Tibial artery (tissue), 4 donors: ENCODE data around the gene ARID5A.

ENCODE experiments used
- DNase-seq, 2 donors: peaks; one replicate each; pipeline ENCODE4 v3.0.0-alpha.2; 2019
- H3K27ac ChIP-seq, 2 donors: fragments of 200-600 bp; sonication (generic) in 1 of 2; 1 replicate in 1 of 2; 2 replicates in 1 of 2; pipeline ENCODE4 v1.5.1; 2018 to 2019; ENCODE audit warnings: mild to moderate bottlenecking in 1 of 2
- H3K27me3 ChIP-seq, 2 donors: fragments of 200-600 bp; sonication (generic) in 1 of 2; one replicate each; pipeline versions ENCODE4 v1.5.1 to v1.6.0; 2016 to 2019
- H3K36me3 ChIP-seq, 3 donors: fragments of 200-600 bp; sonication (generic) in 2 of 3; one replicate each; pipeline ENCODE4 v1.5.1; 2016 to 2019; ENCODE audit warnings: mild to moderate bottlenecking in 2 of 3
- H3K4me1 ChIP-seq, 4 donors: fragments of 200-600 bp; sonication (generic) in 2 of 4; 1 replicate in 3 of 4; 2 replicates in 1 of 4; pipeline ENCODE4 v1.5.1; 2016 to 2019
- H3K4me3 ChIP-seq, 2 donors: fragments of 200-600 bp; sonication (generic) in 1 of 2; 1 replicate in 1 of 2; 2 replicates in 1 of 2; pipeline ENCODE4 v1.5.1; 2018 to 2019; ENCODE audit warnings: mild to moderate bottlenecking in 2 of 2
- H3K9me3 ChIP-seq, 3 donors: fragments of 200-600 bp; sonication (generic) in 1 of 3; one replicate each; pipeline ENCODE4 v1.5.1; 2016 to 2019
- intact Hi-C: fragments of 100-400 bp; cut with DNase I; formaldehyde crosslinking; loops from one replicate; pipeline ENCODE4 v1.15.0; 2023; ENCODE audit warnings: low total_unique reads
- TF ChIP-seq, protein P1 (sequence below), 2 experiments: fragments of 200-600 bp in 1 of 2; fragments of 450-650 bp in 1 of 2; IDR thresholded peaks; one replicate each; pipeline ENCODE4 v1.5.1; 2017 to 2019; ENCODE audit warnings: antibody characterized with exemption in 2 of 2, mild to moderate bottlenecking in 1 of 2, moderate library complexity in 1 of 2

Gene ARID5A

DNA sequence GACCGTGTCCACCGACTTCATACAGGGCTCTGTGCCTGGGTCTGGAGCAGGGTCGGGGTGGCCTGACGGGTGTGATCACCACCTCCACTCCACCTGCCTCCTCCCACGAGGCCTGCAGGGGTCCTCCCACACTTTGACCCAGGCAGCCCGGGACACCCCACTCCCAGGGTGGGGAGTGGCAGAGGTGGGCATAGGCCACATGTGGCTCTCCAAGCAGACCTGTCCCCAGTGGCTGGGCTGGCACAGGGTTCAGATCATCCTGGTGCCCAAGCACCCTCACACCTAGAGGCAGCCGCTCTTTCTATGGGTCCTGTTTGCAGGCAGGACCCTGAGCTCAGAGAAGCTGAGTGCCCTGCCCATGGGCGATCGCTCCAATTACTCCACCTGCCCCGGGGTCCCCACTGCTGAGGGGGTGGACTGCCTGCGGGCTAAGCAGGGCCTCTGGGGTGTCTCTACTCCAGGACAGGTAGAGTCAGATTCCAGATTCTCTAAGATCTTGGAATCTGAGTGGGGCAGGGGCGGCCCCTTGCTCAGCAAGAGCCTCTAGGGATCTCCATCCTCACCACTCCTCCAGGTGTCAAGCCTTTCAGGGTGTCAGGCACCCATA is 32.8 kb upstream of the ARID5A start:
- TF ChIP-seq, protein P1, sequence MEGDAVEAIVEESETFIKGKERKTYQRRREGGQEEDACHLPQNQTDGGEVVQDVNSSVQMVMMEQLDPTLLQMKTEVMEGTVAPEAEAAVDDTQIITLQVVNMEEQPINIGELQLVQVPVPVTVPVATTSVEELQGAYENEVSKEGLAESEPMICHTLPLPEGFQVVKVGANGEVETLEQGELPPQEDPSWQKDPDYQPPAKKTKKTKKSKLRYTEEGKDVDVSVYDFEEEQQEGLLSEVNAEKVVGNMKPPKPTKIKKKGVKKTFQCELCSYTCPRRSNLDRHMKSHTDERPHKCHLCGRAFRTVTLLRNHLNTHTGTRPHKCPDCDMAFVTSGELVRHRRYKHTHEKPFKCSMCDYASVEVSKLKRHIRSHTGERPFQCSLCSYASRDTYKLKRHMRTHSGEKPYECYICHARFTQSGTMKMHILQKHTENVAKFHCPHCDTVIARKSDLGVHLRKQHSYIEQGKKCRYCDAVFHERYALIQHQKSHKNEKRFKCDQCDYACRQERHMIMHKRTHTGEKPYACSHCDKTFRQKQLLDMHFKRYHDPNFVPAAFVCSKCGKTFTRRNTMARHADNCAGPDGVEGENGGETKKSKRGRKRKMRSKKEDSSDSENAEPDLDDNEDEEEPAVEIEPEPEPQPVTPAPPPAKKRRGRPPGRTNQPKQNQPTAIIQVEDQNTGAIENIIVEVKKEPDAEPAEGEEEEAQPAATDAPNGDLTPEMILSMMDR (IDR thresholded peaks at IDR 0.05) = no peak
- Histone ChIP-seq H3K4me3 (no peak overlapping the region), H3K9me3 (no peaks in the 10 kb centered on the region), H3K4me1 (peaks cover 0 to 28% (median 11%) of the 10 kb centered on the region in 4 donors), H3K36me3 (no peaks in the 10 kb centered on the region), H3K27me3 (peaks cover 0 to 37% of the 10 kb centered on the region in 2 donors), H3K27ac (no peak overlapping the region)
- DNase-seq = peak in 1 of 2 donors; percentile 59
- intact Hi-C loops = loop anchor here (10.0 kb wide), 3 partner anchors 199 to 359 kb away; partner anchors contain the start of genes CIAO1, DUSP2, SNRNP200 and TMEM127

DNA sequence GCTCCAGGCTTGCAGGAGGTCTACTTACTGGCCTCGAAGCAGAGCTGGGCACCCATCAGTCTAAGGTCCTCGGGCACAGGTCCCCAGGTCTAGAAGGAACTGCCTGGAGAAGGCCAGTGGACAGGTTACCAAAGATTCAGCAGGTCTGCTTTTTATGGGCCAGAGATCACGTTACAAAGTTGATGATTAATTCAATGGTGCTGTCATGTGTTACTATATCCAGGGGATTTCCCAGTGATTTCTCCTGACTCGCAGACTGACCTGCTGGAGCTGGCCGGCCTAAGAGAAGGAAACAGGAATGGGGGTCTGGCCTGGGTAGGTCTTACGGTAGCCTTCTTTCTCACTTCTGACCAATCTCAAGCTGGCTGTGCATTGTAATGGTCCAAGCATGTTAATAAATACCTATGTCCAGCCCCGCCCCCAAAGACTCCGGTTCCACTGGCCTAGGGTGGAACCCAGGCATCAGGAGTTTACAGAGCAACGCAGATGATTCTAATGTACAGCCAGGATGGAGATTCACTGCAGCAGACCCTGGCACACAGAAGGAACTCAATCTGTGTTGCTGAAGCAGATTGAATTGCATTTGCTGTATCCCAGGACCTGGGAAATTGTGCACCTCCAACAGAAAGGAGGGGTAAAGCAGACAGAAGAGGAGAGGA is 31.2 kb upstream of the ARID5A start, which contains the start of gene NEURL3:
Gene NEURL3 (minus strand): TSS at position 127 of the 659 bp plus-strand sequence. CDS start 71 bp downstream, at position 56.
- H3K36me3 ChIP-seq = no peaks in the 10 kb centered on the region
- no peak within 1 kb of the TSS for H3K4me3 ChIP-seq
- TF ChIP-seq, protein P1 (IDR thresholded peaks at IDR 0.05) = no peak
- peaks cover 0 to 34% (median 16%) of the 10 kb centered on the region in 4 donors for H3K4me1 ChIP-seq
- H3K27me3 ChIP-seq = peaks cover 0 to 29% of the 10 kb centered on the region in 2 donors
- no peak within 1 kb of the TSS for H3K27ac ChIP-seq
- intact Hi-C loops = loop anchor here (10.0 kb wide), 3 partner anchors 201 to 361 kb away; partner anchors contain the start of genes CIAO1, DUSP2, SNRNP200 and TMEM127
- H3K9me3 ChIP-seq = no peaks in the 10 kb centered on the region
- peak in 1 of 2 donors; percentile 46 for DNase-seq

DNA sequence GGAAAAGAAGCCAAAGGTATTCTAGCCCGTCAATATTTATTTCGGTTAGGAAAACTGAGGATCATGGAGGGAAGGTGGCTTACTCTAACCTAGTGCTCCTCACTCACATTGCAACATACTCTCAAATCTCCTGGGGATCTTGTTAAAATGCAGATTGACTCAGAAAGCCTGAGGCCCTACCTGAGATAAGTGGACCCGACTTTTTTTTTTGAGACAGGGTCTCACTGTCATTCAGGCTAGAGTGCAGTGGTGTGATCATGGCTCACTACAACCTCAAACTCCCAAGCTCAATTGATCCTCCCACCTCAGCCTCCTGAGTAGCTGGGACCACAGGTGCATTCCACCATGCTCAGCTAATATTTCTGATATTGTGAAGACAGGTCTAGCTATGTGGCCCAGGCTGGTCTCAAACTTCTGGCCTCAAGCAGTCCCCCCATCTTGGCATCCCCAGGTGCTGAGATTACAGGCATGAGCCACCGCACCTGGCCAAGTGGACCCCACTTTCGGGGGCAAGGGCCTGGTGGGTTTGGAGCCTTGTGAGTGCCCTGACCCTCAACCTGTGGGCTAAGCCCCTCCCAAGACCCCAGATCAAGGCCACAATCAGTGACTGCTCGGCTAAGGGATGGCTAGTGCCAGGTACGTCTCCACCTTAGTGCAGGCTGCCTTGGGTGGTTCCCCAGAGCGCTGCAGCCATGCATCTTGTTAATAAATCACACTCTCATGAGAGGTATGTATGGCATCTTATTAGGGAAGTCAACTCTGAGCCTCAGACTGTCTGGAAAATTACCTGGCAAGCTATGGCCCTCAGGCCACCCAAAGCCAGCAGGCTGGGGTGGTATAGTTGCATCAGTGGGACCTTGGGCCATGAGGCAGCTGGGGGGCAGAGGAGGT is 30.3 kb upstream of the ARID5A start:
- peak in 1 of 2 donors; percentile 46 for DNase-seq
- Histone ChIP-seq H3K4me1 (peaks cover 0 to 30% (median 16%) of the 10 kb centered on the region in 4 donors), H3K9me3 (no peaks in the 10 kb centered on the region), H3K27ac (no peak overlapping the region), H3K36me3 (no peaks in the 10 kb centered on the region), H3K4me3 (no peak overlapping the region), H3K27me3 (peaks cover 0 to 20% of the 10 kb centered on the region in 2 donors)
- intact Hi-C loops = loop anchor here (10.0 kb wide), 3 partner anchors 201 to 361 kb away; partner anchors contain the start of genes CIAO1, DUSP2, SNRNP200 and TMEM127
- TF ChIP-seq, protein P1 (IDR thresholded peaks at IDR 0.05) = no peak

DNA sequence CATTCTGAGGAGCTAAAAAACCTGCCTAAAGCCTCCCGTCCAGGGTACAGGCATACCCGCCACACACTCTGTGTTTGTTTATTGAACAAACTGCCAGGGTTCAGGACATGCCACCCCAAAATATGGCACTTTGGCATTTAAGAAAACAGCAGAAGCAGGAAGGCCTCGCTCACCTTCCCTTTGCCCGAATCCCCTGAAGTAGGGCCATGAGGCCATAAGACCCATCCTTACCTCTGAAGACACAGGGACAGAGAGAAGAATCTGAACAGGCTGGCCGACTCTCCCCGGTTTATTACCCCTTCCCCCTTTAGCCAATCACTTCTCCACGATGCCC is 29.7 kb upstream of the ARID5A start:
- H3K9me3 ChIP-seq = no peaks in the 10 kb centered on the region
- intact Hi-C loops = loop anchor here (10.0 kb wide), 3 partner anchors 202 to 362 kb away; partner anchors contain the start of genes CIAO1, DUSP2, SNRNP200 and TMEM127
- no peaks in the 10 kb centered on the region for H3K36me3 ChIP-seq
- H3K27me3 ChIP-seq = peaks cover 0 to 14% of the 10 kb centered on the region in 2 donors
- no peak overlapping the region for H3K27ac ChIP-seq
- peaks cover 0 to 30% (median 16%) of the 10 kb centered on the region in 4 donors for H3K4me1 ChIP-seq
- TF ChIP-seq, protein P1 (IDR thresholded peaks at IDR 0.05) = no peak
- no peak overlapping the region for H3K4me3 ChIP-seq
- DNase-seq = peak in 1 of 2 donors; percentile 35

DNA sequence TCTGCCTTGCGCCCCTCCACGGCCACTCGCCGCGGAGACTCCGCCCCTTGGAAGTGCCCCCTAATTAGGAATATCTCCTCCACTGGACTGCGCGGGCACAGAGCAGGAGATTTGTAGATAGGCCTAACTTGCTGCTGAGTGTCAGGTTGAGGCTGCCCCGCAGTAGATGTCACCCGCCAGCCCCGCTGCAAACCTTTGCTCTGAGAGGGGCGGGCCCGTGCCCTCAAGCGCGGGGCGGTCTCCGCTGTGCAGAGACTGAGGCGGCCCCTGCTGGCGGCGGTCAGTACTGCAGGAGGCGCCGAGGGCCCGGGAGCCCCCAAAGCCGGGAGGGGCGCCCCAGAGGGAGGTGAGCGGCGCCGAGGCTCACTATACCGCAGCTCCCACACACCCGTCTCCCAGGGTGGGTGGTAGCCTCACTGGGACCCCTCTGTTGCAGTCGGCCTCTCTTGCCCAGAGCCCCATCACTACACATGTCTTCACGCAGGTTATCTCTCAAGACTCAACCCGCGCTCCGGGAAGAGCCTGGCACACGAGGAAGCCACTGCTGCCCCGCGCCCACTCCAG is 28.5 kb upstream of the ARID5A start:
- H3K4me3 ChIP-seq = peak overlapping the region; percentile 25 to 42
- peaks cover 0 to 27% (median 16%) of the 10 kb centered on the region in 4 donors for H3K4me1 ChIP-seq
- no peak overlapping the region for H3K27ac ChIP-seq
- H3K27me3 ChIP-seq = peaks cover 0 to 2% of the 10 kb centered on the region in 2 donors
- intact Hi-C loops = loop anchor here (10.0 kb wide), 3 partner anchors 203 to 363 kb away; partner anchors contain the start of genes CIAO1, DUSP2, SNRNP200 and TMEM127
- peak; percentile 56 to 76 for DNase-seq
- TF ChIP-seq, protein P1 (IDR thresholded peaks at IDR 0.05) = peak; percentile 98 to 100
- H3K36me3 ChIP-seq = no peaks in the 10 kb centered on the region
- no peaks in the 10 kb centered on the region for H3K9me3 ChIP-seq
